IPS-NIHi11 (cell line): ENCODE measurements around the gene TACC2.
A peak's percentile ranks its signal among the peaks of the same experiment; 100 is the strongest.

Source experiments
- DNase-seq: peaks from one replicate; pipeline ENCODE4 v3.0.0; 2012; ENCODE audit warnings: mixed read lengths, low spot score

Gene TACC2

DNA sequence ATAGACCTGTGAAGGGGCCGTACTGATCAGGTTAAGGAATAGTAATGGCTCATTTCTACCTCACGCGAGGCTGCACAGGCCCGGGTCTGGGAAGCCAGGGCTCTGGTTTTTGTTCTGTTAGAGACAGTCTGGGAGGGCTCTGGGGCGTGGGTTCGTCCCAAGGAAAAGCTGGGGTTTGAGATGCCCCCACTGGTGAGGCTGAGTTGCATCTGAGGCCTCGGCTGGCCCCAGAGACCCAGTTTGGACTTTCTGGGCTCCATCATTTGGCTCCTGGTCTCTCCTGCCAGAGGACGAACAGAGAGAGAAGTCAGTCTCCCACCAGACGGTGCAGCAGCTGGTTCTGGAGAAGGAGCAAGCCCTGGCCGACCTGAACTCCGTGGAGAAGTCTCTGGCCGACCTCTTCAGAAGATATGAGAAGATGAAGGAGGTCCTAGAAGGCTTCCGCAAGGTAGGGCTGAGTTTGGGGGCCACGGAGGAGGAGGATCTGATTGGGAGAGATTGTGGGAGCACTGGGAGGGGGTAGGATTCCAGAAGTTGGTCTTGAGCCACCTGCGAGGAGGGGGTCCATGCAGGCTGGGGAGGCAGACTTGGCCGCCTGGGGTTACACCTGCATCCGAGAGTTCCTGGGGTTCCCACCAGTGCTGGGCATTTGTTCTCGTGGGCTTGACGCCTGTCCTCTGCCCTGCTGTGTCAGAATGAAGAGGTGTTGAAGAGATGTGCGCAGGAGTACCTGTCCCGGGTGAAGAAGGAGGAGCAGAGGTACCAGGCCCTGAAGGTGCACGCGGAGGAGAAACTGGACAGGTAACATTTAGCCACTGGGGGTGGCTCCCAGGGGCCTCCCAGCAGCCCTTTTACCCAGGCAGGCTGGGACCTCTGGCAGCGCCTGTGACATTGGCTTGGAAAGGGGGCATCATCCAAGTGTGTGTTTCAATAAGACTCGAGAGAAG, 259.7 kb downstream of the TACC2 start:
- no peak for DNase-seq

DNA sequence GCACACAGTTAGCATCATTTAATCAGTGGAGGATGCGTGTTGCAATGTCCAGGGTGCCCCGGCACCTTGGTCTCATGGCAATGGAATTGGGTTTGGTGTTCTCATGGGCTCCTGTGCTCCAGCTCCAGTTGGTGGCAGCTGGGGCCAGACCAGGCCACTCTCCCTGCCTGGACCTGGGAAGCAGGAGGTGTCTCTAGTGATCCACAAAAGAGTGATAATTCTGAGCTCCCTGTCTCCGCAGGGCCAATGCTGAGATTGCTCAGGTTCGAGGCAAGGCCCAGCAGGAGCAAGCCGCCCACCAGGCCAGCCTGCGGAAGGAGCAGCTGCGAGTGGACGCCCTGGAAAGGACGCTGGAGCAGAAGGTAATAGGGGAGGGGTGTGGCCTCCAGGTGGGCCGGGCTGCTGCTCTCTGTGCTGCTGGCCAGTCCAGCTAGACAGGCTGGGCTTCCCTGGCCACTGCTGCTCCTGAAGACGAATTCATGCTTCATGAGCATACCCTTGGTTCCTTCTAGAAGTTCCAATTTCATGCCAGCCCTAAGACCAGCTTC, 260.4 kb downstream of the TACC2 start:
- DNase-seq, result peak; percentile 64

DNA sequence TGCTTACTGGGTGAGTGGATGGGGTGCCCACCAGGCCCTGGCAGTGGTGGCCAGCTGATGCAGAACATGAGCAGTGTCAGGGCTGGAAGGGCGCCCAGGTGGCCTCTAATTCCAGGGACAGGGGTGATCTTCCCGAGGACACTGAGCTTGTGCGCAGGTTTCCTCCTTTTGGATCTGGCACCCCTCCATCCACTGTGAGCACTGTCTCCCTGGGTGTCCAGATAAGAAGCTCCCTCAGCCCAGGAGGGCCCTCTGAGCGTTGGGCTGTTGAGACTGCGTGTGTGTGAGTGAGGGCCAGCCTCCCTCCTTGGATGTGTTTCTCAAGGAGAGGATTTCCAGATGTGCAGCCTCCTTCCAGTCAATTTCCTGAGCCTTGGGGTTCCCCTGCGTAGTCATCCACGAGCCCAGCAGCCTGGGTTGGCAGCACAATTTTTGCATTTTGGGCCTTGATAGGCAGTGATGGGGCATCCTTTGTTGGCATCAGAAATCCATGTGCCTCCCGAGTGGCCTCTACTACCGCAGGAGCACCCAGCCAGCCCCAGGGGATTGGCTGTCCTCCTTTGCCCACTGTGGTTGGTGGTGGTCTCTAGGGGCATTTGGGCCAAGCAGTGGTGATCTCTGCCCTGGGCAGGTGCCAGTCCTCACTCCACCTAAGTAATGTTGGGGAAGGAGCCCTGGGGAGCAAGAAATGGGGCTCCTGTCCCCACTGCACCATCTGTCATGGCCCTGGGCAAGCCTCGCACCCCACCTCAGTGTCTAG, 261.2 kb downstream of the TACC2 start:
- no peak for DNase-seq

DNA sequence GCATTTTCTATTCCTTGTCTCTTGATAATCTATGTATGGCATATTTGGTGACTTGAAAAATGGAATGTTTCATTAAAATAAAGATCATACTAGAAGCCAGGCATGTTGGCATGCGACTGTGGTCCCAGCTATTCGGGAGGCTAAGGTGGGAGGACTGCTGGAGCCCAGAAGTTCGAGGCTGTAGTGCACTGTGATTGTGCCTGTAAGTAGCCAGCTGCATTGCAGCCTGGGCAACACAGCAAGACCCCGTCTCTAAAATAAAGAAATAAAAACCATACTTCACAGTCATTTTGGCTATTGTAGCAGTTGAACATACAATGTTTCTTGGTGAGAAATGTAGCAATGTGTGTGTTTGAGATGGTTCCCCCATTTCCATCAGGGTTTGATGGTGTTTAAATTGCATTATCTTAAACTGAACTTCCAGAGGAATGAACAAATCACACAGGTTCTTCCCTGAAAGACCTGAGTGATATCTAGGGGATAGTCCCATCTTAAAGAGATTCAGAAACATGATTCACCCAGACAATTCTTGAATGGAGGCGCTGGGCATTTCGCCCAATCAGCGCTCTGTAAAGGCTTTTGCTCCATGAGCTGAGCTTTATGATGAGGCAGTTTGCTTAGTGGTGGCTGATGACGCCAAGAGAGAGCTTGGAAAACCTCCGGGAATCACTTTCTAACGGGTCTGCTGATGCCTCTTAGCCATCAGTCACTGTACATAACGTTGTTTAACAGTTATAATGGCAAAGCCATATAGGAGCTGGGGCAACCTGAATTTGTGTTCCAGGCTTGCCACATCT, 262.7 kb downstream of the TACC2 start:
- DNase-seq, result no peak

DNA sequence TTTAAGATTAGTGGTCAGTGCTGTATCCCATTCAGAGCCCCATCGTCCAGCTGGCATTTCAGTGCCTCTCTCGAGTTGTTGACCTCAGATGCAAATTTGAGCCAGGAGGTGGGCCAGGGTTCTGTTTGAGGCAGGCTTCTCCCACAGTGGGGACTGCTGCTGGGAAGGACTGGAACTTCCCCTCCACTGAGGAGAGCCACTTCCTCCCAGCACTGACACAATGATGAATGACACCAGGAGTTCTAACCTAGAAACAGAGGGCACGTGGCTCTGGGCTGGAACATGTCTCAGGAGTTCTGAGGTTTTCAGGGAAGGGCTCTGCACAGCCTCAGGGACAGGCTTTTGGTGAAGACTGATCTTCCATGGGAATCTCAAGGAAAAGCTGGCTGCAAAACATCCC, 263.8 kb downstream of the TACC2 start:
- DNase-seq, result no peak

DNA sequence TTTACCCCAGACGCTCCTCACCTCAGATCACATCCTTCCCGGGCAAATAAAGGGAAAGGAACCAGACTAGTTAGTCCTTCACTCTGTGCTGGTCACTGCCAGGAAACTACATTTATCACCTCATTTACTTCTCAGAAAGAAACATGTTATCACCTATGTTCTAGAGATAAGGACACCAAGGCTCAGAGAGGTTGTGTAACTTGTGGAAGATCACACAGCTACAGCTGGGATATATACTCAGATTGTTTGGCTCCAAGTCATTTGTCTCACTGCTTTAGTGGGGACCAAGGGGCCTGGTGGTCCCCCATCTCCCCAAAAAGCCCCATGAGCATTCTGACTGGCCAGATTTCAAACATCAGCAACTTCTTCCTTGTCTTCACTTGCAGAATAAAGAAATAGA, 264.6 kb downstream of the TACC2 start:
- no peak for DNase-seq

DNA sequence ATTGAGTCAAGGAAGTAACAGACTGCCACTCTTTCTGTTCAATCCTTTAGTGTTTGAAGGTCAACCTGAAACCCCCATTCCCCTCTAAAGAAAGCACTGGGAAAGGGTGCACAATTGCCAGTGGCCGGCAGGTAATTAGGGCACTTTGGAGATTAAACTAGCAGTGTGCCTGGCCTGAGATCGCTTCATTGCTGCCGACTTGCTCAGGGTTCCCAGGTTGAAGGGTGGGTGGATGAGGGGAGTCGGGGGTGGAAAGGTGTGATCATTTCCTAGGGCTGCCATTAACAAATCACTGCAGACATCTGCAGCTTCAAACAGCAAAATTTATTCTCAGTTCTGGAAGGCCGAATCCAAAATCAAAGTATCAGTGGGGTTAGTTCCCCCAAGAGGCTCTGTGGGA, 265.9 kb downstream of the TACC2 start:
- no peak for DNase-seq

DNA sequence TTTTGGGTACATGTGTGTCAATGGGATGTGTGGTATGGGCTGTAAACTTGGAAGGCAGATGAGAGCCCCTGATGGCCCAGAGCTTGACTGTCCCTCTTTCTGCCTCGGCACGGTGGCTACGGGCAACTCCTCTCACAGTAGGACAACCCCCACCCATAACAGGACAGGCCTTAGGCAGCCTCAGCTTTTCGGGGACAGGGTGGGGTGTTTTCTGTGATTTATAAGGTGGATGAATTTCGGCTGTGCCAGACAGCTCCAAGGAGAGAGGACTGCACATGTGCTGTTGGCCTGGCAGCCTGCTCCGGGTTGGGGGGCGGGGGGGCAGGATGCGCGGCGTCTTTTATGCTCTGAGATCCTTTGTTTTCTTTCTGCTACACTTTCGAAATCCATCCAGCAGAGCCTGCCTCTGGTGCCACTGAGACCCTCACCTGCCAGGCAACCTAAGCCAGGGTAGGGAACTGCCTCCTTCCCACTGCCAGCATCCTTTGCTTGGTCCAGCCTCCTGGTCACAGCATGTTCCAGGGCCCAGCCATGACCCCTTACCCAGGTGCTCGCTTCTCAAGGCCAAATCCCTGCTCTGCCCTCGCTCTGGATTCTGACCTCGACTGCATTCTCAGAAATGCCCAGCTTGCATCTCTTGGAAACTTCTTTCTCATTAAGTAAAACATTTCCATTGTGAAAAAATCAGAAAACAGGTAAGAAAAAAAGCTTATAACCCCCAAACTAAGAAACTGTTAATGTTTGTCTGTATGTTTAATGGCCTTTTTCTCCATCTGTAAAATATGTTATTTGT, 266.7 kb downstream of the TACC2 start:
- no peak for DNase-seq

DNA sequence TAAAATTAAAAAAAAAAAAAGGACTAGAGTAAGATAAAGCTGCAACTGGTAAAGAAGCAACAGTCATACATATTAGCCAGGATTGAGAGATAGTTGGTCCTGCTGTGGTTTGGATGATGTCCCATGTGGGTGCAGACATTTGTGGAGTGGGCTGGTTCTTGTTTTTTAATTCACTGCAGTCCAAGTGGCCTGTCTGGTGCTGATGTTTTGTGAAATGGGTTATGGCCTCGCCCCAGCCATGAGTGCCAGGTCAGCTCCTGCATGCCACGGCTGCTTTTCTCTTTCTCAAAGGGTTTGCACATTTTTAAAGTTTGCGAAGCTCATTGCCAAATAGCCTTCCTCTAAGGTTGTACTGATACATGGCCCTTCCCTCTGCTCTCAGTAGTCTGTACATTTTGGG, 268.1 kb downstream of the TACC2 start:
- DNase-seq, result no peak

DNA sequence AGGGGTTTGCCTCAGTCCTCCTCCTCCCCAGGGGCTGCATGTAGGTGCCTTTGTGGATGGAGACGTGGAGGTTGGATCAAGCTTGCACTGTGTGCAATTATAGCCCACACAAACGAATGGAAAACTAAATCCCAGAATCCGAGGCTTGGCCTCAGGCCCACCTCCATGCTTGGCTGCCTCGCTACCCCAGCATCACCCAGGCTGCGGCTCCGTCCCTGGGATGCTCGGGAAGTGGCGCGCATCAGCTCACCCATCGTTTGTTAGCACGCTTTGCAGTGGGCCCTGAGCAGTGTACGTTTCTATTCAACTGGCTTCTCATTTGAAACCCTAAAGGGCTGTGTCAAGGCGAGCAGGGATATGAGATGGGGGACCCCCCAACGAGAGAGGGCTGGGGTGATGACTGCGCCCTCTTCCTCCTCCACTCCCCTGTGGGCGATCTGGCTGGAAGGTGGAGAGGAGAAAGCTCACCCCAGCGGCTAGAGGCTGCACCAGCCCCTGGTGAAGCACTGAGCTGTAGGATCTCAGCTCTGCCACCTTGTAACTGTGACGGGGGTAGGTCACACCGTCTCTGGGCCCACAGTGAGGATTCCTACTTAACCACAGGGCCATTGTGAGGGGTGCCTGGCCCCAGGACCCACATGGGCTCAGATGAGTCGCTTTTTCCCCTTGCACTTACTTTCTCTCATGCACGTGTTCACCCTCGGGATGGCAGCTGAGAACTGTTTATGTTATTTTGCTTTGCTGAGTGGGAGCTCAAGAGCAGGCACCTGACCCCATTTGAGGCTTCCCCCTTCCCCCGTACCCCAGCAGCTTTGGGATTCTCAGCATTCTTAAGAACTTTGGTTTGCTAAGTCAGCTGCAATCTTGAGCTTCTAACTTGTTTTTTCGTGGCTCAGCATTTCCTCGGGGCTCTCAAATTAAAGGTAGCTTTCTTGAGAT, 269.4 kb downstream of the TACC2 start:
- DNase-seq, result peak; percentile 46

DNA sequence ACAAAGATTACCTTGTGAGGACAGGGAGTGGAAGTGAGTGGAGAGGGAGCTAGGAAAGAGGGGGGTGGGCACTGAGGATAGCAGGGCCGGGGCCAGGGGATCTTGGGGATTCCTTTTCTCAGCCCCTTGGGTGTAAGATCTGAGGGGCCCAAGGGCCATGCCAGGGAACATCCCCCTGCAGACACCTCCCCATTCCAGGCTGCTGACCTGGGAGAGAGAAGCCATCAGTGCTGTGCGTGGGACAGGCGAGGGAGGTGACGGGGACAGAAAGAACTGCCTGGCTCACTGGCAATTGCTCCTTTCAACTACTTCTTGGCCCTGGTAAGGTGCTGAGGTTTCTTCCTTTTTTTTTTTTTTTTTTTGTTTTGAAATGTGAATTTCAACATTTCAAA, 270.1 kb downstream of the TACC2 start:
- DNase-seq, result peak; percentile 30

DNA sequence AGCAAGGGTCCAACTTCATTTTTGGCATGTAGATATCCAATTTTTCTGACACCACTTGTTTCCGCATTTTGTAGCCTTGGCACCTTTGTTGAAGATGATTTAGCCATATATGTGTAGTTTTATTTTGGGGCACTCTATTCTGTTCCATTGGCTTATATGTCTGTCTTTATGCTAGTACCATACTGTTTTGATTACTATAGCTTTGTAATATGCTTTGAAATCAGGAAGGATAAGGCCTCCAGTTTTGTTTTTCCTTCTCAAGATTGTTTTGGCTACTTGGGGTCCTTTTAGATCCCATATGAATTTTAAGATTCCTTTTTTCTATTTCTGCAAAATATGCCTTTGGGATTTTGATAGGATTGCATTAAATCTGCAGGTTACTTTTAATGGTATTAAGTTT, 272.6 kb downstream of the TACC2 start:
- DNase-seq, result no peak

DNA sequence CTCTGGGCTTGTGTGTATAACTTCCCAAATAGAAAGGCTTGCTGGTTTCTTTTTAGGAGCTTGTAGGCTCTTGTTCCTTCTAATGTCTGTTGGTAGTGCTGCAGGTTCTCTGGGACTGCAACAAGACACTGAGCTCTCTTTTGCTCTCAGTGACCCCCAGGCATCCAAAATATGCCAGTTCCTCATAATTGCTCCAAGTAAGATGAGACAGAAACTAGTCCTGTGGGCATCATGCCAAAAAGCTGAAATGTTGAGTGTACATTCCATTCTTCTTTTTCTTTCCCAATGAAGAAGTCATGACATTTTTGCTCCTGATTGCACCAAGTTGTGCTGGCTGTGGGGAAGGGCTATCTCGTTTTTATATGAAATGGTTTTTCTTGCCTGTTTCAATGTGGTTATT, 275.0 kb downstream of the TACC2 start:
- DNase-seq, result peak; percentile 42

DNA sequence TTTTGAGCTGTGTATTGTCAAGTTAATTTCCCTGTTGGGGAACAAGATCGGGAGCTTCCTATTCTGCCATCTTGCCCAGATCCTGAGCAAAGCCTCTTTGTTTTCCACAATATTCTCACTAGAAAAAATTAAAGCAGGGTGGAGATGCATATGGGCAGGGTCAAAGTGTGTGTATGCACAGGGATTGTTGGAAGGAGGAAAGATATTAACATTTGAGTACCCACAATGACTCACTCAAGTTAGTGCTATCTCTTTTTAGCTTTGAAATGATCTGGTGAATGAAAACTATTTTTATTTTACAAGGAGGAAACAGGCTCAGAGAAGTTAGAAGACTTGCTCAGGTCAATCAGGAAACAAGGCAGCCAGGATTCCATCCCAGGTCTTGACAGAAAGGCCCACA, 275.5 kb downstream of the TACC2 start:
- DNase-seq, result no peak

DNA sequence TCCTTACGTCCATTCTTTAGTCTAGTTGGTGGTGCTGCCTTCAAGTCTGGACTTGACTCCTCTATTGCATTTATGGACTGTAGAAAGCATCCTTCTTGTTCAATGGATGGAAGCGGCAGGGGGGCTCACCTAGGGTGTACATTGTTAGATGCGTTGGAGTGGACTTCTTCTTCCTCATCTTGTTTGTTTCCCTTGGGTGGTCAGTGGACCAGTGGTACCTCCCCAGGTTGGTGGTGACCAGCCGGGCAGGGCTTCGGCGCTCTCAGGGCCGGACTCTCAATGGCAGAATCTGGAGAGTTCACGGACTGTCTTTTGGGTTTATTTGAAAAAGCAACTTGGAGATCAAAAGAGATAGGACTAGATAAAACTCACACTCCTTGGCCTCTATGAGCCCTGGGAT, 276.0 kb downstream of the TACC2 start:
- DNase-seq, result no peak

DNA sequence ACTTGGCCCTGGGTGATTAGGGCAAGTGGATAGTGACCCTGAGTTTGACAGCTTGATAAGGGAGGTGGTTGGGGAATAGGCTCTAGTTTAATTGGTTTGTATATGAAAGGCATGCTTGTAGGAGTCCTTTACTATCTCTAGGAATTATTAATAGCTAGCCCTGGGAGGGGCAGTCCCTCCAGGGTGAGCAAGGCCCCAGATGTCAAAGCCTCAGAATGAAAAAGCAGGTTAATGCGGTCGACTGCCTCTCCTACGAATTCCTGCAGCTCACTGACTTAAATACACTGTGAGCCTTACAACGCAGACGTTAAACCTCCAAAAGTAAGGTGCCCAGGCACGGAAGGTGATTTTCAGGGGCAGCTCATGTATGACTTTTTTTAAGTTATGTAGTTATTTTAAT, 276.9 kb downstream of the TACC2 start:
- no peak for DNase-seq

DNA sequence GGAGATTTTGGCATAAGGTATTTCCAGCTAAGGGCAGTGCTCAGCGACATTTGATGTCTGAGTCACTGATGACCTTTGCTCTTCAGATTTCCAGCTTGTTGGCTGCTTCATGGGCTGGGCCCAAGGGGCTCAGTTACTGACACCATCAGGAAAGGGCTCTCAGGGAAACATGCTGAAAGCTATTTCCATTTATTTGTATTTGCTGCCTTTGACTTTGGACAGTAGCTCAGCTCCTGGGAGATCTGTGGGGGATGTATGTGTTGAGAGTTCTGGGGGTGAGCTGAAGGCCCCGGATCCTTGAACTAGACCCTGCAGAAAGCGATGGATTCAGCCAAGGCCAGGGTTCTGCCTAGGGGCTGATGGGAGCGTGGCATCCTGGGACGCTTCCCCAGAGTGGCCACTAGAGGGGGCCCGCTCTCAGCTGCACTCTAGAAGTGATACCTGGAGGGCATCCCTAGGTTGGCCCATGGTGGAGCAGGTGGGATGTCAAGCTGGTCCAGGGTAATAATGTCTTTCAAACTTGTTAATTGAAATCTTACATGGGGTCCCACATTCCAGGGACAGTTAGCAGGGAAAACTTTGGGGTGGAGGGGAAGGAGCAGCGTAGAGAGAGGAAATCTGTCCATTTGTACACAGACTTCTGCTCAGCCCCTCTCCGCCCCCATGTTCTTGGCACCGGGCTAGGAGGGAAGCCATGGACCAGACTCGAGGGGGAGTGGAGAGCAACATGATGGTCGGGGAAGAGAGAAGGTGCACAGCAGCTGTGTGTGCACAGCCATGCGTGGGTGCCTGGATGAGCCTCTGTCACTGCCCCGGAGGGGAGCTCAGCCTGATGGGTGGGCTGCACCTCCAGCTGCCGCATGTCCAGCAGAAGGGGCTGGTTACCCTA, 279.1 kb downstream of the TACC2 start:
- peak; percentile 91 for DNase-seq

DNA sequence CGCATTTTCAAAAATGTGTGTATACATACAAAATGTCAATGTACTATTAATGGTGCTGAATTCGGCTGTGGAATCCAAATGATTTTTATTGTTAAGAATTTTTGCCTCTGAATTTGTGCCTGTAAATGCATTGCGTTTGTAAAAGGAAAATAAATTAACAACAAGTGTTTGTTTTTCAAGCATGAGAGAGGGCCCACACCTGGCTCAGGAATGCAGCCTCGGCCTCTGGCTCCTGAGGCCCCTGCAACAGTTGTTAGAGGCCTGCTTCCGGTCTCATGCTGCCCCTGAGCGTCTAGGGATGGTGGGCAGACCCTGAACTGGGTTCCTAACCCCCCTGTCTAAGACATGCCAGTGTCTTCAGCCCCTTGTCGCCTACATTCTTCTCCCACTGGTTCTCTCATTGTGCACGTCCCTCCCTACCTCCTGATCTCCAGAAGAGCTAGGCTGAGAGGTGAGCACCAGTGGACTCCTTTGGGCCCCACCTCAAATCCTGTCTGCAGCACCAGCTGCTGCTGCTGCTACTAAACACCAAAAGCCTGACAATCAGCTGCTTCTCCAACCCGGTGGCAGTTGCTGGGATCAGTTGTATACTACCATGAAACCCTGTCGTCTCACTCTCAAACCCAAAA, 280.2 kb downstream of the TACC2 start:
- DNase-seq, result no peak

DNA sequence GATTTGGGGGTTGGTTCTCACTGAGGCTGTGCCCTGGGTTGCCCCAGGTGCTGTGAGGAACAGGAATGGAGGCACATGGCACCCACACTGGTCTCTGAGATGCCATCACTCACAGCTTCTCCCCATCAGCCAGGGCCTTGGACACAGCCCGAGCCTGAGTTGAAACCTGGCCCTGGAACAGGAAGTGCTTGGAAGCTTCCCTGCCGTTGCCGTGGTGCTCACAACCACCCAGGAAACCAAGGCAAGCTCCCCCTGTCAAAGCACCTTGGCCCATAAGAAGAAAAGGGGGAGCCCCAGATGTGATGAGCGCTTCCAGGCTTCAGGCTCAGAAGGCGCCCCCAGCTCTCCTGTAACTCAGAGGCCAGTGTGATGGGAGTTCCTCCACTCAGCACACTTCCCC, 282.1 kb downstream of the TACC2 start, which contains the start of gene BTBD16:
Gene BTBD16 (plus strand): TSS at position 221 of the 400 bp plus-strand sequence. CDS start 3,786 bp downstream, outside the sequence.
- DNase-seq, result no peak
